NCI-H510A treated with DMSO at 0.1 percent for 48 hours (cell line): Measurements from ENCODE around the gene TEX36.
"Not testable (repeated sequence)": the region's sequence is repeated elsewhere in the genome, so short reads cannot be mapped to it uniquely, and the experiment has no call there.

Experiments used
- DNase-seq: peaks from one replicate; lab custom pipeline; 2025; lab: John Stamatoyannopoulos, UW

TEX36 gene

DNA sequence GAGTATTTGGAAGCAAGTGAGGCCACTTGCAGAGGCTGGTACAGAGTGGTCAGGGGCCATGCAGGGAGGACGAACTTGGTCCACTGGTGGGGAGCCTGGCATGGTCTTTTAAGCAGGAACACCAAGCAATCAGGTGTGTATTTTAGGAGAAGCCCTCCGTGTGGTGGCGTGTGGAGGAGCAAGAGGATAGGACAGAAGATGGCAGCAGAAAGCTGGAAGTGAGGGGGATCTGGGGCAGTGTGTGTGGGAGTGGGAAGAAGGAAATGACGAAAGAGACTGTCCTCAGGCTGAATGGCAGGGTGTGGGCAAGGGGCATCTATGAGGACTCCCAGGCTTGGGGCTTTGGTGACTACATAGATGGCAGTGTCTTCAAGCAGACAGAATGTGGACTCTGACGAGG, 51.2 kb downstream of the TEX36 start:
- no peak for DNase-seq

DNA sequence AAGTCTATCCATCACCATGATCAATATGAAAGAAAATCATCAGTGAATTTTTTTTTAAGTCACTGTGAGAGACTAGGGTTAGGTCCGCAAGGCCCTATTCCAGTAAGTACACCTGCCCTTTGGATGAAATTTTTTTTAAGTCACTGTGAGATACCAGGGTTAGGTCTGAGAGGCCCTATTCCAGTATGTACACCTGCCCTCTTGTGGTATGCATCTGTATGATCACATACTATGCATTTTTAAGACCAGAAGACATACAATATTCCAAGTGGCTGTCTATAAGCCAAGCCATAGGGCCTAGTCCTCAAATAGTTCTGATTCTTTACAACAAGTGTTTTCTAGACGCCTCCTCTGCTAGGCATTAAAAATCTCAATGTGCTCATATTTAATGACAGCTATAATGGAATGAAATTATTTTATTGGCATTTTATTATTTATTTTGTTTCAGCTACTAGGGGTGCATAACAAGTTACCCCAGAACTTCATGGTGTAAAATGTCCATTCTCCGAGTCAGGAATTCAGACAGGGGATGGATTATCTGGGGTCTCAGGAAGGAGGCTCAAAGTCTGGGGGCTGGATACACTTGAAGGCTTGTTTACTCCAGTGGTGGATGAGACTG, 53.1 kb downstream of the TEX36 start:
- peak; percentile 87 for DNase-seq

GRCh38 chr10:125628104-125629049, 54.6 kb downstream of the TEX36 start:
- no peak for DNase-seq

GRCh38 chr10:125627646-125628045, 55.3 kb downstream of the TEX36 start:
- DNase-seq: no peak

GRCh38 chr10:125626671-125627070, 56.3 kb downstream of the TEX36 start:
- DNase-seq: no peak

GRCh38 chr10:125625586-125625985, 57.4 kb downstream of the TEX36 start:
- DNase-seq: no peak

GRCh38 chr10:125624800-125625199, 58.2 kb downstream of the TEX36 start:
- no peak for DNase-seq

- DNase-seq: no peak
Measured at GRCh38 chr10:125621052-125621451, 61.9 kb downstream of the TEX36 start.

DNA sequence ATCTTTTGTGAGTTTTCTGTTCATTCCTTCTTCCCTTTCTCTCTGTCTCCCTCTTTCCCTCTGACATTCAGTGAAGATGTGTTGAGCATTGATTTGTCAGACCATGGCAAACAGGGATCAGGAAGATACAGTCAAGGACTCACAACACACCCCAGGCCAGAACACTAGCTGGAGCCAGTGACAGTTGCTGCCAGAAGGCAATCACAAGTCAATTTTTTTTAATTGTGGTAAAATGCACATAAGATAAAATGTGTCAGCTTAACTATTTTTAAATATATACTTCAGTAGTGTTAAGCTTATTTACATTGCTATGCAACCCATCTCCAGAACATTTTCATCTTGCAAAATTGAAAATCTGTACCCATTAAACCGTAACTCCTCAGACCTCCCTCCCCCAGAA, 62.6 kb downstream of the TEX36 start:
- DNase-seq: no peak

- not testable (repeated sequence) for DNase-seq
Measured at GRCh38 chr10:125613062-125613461, 69.9 kb downstream of the TEX36 start.

- no peak for DNase-seq
Measured at GRCh38 chr10:125611756-125612155, 71.2 kb downstream of the TEX36 start.

DNA sequence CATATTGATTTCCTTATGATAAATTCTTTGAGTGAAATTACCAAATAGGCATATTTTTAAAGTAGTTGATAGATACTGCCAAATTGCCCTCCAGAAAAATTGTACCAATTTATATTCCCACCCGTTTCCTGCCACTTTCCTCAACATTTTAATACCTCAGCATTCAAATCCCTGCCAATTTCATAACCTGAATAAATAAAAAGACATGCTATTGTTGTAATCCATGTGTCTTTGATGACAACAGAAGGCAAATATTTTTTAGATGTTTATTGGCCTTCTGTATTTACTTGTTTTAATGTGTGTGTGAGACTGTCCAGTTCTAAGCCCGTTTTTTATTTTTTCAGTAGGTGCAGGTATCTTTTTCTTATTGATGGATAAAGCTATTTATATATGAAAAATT, 71.7 kb downstream of the TEX36 start:
- DNase-seq: no peak

GRCh38 chr10:125609859-125610258, 73.1 kb downstream of the TEX36 start:
- no peak for DNase-seq

DNA sequence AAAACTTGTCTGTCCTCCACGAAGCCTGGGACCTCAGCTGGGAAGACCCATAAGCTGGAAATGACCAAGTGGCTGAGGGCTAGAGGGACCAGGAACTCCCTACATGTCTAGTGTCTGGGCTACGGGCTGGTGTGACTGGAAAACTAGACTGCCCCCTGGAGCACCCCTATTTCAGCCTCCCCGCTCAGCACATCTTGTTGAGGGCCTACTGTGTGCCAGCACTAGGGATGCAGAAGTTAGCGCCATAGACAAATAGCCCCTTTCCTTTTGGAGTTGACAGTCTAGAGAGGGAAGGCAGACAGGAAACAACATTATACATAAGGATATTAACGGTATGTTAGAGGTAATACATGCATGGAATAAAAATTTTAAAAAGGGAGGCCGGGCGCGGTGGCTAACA, 74.5 kb downstream of the TEX36 start:
- DNase-seq: no peak

DNA sequence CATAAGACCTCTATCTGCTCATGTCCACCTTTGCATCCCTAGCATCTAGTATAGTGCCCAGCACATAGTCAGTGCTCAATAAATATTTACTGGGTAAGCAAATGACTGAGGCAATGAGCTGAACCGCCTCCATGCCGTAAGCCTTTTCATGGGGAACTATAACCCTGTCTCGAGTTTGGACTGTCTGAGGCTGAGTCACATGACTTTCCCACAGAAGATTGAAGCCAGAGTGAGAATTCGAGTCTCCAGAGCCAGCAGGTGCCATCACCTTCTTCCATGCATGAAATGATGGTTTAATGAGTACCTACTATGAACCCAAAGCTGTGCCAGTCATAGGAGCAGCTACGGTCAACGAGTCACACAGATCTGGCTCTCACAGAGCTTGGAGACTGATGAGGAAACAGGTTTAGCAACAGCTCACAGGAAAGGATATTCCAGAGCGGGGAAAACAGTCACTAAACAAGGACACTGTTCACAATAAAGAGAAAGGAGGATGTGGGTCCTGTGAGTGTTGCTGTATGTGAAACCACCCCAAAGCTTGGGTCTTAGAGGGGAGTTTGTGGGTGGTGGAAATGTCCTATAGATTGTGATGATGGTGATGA, 75.2 kb downstream of the TEX36 start:
- DNase-seq: no peak

DNA sequence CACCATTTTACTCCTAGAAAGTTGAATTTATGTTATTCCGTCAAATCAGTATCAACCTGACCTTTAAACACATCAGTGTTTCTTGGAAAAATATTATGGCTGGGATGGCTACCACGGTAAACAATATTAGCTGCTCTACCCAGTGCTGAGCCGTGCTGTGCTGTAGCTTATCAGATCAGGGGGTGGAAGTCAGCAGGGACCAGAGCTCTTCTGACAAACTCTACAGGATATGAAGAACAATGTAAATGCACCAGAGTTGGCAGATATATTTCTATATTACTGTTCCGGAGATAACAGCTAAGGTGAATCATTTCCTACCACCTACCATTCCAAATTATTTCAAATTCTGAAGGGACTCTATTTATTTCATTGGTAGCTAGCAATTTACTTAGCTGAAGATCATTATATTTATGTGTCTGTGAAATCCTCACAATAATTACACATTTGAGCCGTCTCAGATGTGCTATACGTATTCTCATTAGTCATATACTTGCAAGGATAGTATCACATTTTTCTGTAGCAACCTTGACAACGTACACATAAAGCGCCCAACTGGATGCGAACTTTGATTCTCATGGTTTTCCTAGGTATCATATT, 76.5 kb downstream of the TEX36 start:
- DNase-seq: no peak
